ENCODE data around the gene MS4A10. TPM values are rescaled to one million over a fixed set of nuclear protein-coding genes. Genes with fewer than 3 reads are reported as not detected.

The MS4A10 gene
- total and polyA plus RNA-seq, 9 donors: 0.36 TPM; not detected in 8

DNA sequence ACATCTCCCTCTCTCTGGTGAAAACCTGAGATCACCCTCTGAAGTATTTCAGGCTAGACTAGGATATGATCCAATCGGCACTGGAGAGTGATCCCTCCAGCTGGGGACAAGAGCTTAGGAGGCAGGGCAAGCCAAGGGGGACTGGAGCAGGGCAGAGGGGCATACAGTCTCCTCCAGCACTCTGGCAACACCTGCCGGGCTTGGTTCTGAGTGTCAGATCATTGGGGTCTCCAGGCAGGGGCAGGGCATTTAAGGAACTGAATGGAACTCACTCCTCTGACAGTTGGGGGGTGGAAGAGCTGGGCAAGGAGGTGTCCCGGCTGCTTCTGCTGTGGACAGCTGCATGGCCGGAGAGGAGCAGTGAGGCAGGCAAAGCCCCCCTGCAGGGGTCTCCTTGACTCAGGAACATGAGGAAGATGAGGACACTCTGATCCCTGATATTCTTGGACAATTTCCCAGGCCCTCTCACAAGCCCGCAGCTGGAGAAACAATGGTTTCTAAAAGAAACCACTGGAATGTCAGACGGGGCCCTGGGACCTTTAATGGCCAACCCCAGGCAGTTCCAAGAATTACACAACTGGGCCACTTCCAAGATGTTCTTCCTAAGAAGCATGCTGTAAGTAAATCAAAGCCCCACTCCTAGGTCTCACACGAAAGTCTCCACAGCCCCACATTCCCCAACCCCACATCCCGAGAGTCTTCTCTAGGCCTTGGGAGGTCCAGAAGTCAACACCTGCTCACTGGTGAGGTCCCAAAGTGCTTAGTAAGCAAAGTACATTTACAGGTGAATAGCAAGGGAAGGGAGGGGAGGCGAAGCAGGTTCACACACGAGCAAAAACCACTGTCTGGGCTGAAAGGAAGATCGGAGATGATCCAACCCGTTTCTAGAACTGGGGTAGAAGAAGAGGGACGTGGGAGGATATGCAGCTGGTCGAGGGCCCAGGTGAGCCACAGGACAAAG is 55.6 kb downstream of the MS4A10 start:
- peak overlapping the region in 1 of 2 donors; percentile 56 for H3K27ac ChIP-seq
- no peaks in the 10 kb centered on the region for H3K27me3 ChIP-seq
- TF ChIP-seq, protein P1, sequence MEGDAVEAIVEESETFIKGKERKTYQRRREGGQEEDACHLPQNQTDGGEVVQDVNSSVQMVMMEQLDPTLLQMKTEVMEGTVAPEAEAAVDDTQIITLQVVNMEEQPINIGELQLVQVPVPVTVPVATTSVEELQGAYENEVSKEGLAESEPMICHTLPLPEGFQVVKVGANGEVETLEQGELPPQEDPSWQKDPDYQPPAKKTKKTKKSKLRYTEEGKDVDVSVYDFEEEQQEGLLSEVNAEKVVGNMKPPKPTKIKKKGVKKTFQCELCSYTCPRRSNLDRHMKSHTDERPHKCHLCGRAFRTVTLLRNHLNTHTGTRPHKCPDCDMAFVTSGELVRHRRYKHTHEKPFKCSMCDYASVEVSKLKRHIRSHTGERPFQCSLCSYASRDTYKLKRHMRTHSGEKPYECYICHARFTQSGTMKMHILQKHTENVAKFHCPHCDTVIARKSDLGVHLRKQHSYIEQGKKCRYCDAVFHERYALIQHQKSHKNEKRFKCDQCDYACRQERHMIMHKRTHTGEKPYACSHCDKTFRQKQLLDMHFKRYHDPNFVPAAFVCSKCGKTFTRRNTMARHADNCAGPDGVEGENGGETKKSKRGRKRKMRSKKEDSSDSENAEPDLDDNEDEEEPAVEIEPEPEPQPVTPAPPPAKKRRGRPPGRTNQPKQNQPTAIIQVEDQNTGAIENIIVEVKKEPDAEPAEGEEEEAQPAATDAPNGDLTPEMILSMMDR (IDR thresholded peaks at IDR 0.05): no peak
- TF ChIP-seq EP300 (IDR thresholded peaks at IDR 0.05): no peak
- TF ChIP-seq POLR2A (IDR thresholded peaks at IDR 0.05): no peak
- peaks cover 16% of the 10 kb centered on the region for H3K4me1 ChIP-seq (ENCODE audit: insufficient read depth)
- 42 to 49% (median 46%) methylated on average over 14 of the region's 14 CpGs for WGBS, 3 donors
- intact Hi-C loops (cut with DNase I): loop anchor here in 1 of 4 donors (10.0 kb wide), 1 partner anchor 54 kb away; no protein-coding TSS in a partner anchor
- H3K4me3 ChIP-seq: no peak overlapping the region
- H3K36me3 ChIP-seq: no peaks in the 10 kb centered on the region
- H3K9me3 ChIP-seq: no peaks in the 10 kb centered on the region
- peak in 3 of 5 donors; percentile 27 to 55 (median 53) for DNase-seq

DNA sequence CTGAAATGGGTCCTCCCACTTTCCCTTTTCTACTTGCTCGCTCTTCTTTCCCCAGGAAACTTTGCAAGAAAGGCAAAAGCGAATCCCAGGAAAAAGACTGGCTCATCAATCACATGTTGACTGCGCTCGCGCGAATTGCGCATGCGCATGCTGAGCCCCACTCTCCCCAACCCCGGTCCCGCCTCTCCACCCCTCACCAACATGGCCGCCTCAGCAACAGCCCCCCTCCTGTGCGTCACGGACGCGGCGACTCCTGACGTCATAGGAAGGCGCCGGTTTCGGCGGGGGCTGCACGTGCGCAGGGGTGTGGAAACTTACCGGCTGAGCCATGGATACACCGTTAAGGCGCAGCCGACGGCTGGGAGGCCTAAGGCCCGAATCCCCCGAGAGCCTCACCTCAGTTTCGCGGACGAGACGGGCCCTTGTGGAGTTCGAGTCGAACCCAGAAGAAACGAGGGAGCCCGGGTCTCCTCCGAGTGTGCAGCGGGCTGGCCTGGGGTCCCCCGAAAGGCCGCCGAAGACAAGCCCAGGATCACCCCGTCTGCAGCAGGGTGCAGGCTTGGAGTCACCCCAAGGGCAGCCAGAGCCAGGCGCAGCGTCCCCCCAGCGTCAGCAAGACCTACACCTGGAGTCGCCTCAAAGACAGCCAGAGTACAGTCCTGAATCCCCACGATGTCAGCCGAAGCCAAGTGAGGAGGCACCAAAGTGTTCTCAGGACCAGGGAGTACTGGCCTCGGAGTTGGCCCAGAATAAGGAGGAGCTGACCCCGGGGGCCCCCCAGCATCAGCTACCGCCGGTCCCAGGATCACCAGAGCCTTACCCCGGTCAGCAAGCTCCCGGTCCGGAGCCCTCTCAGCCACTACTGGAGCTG is 56.9 kb downstream of the MS4A10 start, which contains the start of gene CCDC86:
CCDC86 (plus strand) TSS at position 317 of the 871 bp plus-strand sequence; CDS start at position 329, 12 bp downstream.
- DNase-seq: peak; percentile 97 to 99 (median 98)
- peak within 1 kb of the TSS; percentile 87 for H3K4me3 ChIP-seq
- peak within 1 kb of the TSS; percentile 22 to 56 for H3K27ac ChIP-seq
- H3K4me1 ChIP-seq (ENCODE audit: insufficient read depth): peaks cover 16% of the 10 kb centered on the region
- no peaks in the 10 kb centered on the region for H3K36me3 ChIP-seq
- 0% methylated on average over 45 to 57 of the region's 57 CpGs for WGBS, 3 donors
- TF ChIP-seq EP300 (IDR thresholded peaks at IDR 0.05) (peak; percentile 37), POLR2A (IDR thresholded peaks at IDR 0.05) (peak; percentile 36)
- TF ChIP-seq, protein P1 (IDR thresholded peaks at IDR 0.05): peak in 1 of 3 donors; percentile 31
- H3K27me3 ChIP-seq: no peaks in the 10 kb centered on the region
- H3K9me3 ChIP-seq: no peaks in the 10 kb centered on the region
- intact Hi-C loops (cut with DNase I): loop anchor here in 1 of 4 donors (10.0 kb wide), 1 partner anchor 53 kb away; no protein-coding TSS in a partner anchor

DNA sequence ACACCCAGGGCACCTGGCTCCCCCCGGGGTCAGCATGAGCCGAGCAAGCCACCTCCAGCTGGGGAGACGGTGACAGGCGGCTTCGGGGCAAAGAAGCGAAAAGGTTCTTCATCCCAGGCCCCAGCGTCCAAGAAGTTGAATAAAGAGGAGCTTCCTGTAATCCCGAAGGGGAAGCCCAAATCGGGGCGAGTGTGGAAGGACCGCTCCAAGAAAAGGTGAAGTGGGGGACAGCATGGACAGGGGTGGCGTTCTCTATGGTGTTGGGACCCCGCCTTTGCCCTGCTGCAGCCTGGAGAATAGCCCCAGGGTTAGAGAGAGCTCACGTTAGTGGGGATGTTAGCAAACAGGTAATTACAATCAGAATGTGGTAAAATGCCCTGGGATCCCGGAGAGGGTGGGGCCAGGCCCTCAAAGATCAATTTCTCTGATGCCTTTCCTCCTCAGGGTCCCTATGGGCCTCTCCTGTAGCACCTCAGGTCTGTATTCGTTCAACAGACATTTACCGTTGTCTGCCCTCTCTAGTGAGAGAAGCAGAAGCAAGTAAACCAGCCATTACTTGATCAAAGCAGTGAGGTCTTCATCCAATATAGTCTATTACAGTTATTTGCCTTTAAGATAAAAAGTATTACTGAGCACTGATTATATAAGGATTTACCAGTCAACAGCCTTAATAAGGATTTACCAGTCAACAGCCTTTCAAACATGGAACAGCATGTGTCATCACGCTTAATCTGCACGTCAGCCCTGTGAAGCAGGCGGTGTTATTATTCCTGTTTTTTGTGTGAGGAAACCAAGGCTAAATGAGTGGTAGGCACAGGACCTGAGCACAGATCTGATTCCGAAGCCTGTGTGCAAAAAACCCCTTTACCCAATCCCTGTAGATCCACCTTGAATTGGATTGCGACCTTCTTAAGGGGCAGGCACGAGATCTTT is 57.8 kb downstream of the MS4A10 start:
- WGBS, 3 donors: 10 to 11% (median 11%) methylated on average over 23 of the region's 23 CpGs
- no peaks in the 10 kb centered on the region for H3K36me3 ChIP-seq
- DNase-seq: no peak
- H3K9me3 ChIP-seq: no peaks in the 10 kb centered on the region
- H3K4me3 ChIP-seq: peak overlapping the region; percentile 87
- H3K27ac ChIP-seq: no peak overlapping the region
- no peaks in the 10 kb centered on the region for H3K27me3 ChIP-seq
- intact Hi-C loops (cut with DNase I): loop anchor here in 1 of 4 donors (10.0 kb wide), 1 partner anchor 52 kb away; no protein-coding TSS in a partner anchor
- TF ChIP-seq EP300 (IDR thresholded peaks at IDR 0.05) (no peak), POLR2A (IDR thresholded peaks at IDR 0.05) (no peak)
- TF ChIP-seq, protein P1 (IDR thresholded peaks at IDR 0.05): no peak
- H3K4me1 ChIP-seq (ENCODE audit: insufficient read depth): peaks cover 16% of the 10 kb centered on the region
